ENCODE results near the gene IBSP.

DNA sequence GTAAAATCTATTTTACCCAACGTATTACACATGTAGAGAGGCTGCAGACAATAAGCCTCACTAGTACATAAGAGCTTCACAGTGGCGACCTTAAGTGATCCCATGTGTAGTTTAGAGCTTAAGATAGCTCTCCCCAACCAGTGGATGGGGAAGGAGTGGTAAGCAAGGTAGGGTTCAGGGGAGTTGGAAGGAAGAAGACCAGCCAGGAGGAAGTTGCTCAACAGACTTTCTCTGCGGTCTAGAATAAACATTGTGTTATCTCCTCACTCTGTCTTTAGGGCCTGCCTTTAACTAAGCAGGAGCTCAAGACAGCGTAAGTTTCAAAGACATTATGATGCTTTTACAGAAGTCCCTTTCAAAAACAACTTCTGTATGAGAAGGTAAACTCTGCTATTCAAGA, 50.3 kb downstream of the IBSP start:
- TF ChIP-seq POLR2A (IDR thresholded peaks at IDR 0.05; ENCODE audit: low read depth, low read length) (no peak), TAF1 (IDR thresholded peaks at IDR 0.05; ENCODE audit: borderline replicate concordance, low read depth, low read length) (no peak), POLR2AphosphoS5 (IDR thresholded peaks at IDR 0.05; ENCODE audit: low read depth, low read length) (no peak)
